GM12865 (cell line): ENCODE results near the gene STARD13.
A peak's percentile ranks its signal among the peaks of the same experiment; 100 is the strongest.

Experiments used
- DNase-seq: peaks from one replicate; pipeline ENCODE4 v3.0.0; 2010; ENCODE audit warnings: low read depth
- H3K4me3 ChIP-seq: 2 replicates; pipeline ENCODE4 v1.5.1; 2011; ENCODE audit warnings: mild to moderate bottlenecking, low read depth, low read length, control low read depth
- CTCF ChIP-seq: IDR thresholded peaks from 2 replicates; pipeline ENCODE4 v1.5.1; 2011; ENCODE audit warnings: low read length, control low read depth, low read depth, inconsistent platforms; ENCODE audit not compliant: insufficient read depth; ENCODE audit errors: missing control alignments

The STARD13 gene

GRCh38 chr13:33080972-33081590, 204.5 kb downstream of the STARD13 start:
- no peak for DNase-seq
- H3K4me3 ChIP-seq: no peak overlapping the region
- no peak for TF ChIP-seq CTCF

- H3K4me3 ChIP-seq: no peak overlapping the region
- TF ChIP-seq CTCF: no peak
- peak; percentile 38 for DNase-seq
Measured at GRCh38 chr13:33079960-33080359, 205.6 kb downstream of the STARD13 start.

- no peak for TF ChIP-seq CTCF
Measured at GRCh38 chr13:33078263-33078662, 207.3 kb downstream of the STARD13 start.

GRCh38 chr13:33076001-33076992, 209.3 kb downstream of the STARD13 start:
- no peak for TF ChIP-seq CTCF
- no peak for DNase-seq

More at GRCh38 chr13:33078263-33078662, 207.3 kb downstream of the STARD13 start:
- DNase-seq: no peak
- no peak overlapping the region for H3K4me3 ChIP-seq

GRCh38 chr13:33073338-33073737, 212.2 kb downstream of the STARD13 start:
- no peak overlapping the region for H3K4me3 ChIP-seq
- no peak for TF ChIP-seq CTCF
- DNase-seq: no peak

More at GRCh38 chr13:33076001-33076992, 209.3 kb downstream of the STARD13 start:
- no peak overlapping the region for H3K4me3 ChIP-seq

GRCh38 chr13:33072759-33073158, 212.8 kb downstream of the STARD13 start:
- no peak for TF ChIP-seq CTCF
- no peak overlapping the region for H3K4me3 ChIP-seq
- no peak for DNase-seq

- no peak for DNase-seq
- no peak for TF ChIP-seq CTCF
- H3K4me3 ChIP-seq: no peak overlapping the region
Measured at GRCh38 chr13:33072282-33072681, 213.3 kb downstream of the STARD13 start.
